Measurements from ENCODE around the gene SPATA12.

SPATA12 gene

DNA sequence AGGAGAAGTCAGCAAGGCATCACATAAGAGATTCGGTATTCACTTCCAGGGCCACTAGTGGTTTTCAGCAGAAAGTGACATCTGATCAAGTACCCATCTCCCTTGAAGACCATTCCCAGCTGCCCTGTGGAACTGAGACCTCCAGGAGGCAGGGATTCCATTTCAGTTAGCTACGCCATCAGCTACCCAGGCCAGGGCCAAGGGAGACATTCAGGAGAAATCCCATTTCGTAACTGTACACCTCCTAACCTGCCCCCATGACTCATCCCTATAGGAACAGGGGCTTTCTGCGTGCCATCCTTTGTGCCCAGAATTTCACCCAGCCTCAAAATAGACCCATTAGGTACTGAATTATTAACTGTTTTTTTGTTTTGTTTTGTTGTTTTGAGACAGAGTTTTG, 24.7 kb downstream of the SPATA12 start:
- TF ChIP-seq, protein P1, sequence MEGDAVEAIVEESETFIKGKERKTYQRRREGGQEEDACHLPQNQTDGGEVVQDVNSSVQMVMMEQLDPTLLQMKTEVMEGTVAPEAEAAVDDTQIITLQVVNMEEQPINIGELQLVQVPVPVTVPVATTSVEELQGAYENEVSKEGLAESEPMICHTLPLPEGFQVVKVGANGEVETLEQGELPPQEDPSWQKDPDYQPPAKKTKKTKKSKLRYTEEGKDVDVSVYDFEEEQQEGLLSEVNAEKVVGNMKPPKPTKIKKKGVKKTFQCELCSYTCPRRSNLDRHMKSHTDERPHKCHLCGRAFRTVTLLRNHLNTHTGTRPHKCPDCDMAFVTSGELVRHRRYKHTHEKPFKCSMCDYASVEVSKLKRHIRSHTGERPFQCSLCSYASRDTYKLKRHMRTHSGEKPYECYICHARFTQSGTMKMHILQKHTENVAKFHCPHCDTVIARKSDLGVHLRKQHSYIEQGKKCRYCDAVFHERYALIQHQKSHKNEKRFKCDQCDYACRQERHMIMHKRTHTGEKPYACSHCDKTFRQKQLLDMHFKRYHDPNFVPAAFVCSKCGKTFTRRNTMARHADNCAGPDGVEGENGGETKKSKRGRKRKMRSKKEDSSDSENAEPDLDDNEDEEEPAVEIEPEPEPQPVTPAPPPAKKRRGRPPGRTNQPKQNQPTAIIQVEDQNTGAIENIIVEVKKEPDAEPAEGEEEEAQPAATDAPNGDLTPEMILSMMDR (conservative IDR thresholded peaks at IDR 0.05; ENCODE audit: control insufficient read depth, insufficient read depth, low read depth, low read length) = no peak
- H3K4me3 ChIP-seq (ENCODE audit: control insufficient read depth, low read depth, low read length) = no peak overlapping the region
- DNase-seq (ENCODE audit: low read depth) = no peak

DNA sequence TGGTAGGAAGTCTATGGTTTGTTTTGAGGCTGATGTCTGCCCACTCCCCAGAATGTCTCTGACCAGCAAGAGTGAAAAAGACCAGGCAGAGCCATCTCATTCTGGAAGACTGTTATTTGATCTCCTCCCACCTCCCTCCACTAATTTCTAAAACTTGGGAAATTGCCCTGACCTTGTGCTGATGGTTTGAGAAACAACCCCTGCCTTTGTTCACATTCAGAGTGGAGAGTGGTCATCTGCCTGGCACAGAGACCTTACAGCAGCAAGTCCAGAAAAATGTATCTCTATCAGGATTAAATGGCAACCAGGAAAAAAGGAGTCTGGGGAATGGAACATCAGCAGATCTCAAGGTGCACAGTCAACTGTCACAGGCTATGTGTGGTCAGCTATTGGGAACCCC, 25.7 kb downstream of the SPATA12 start:
- TF ChIP-seq, protein P1 (conservative IDR thresholded peaks at IDR 0.05; ENCODE audit: control insufficient read depth, insufficient read depth, low read depth, low read length) = no peak
- no peak overlapping the region for H3K4me3 ChIP-seq (ENCODE audit: control insufficient read depth, low read depth, low read length)
- DNase-seq (ENCODE audit: low read depth) = no peak

DNA sequence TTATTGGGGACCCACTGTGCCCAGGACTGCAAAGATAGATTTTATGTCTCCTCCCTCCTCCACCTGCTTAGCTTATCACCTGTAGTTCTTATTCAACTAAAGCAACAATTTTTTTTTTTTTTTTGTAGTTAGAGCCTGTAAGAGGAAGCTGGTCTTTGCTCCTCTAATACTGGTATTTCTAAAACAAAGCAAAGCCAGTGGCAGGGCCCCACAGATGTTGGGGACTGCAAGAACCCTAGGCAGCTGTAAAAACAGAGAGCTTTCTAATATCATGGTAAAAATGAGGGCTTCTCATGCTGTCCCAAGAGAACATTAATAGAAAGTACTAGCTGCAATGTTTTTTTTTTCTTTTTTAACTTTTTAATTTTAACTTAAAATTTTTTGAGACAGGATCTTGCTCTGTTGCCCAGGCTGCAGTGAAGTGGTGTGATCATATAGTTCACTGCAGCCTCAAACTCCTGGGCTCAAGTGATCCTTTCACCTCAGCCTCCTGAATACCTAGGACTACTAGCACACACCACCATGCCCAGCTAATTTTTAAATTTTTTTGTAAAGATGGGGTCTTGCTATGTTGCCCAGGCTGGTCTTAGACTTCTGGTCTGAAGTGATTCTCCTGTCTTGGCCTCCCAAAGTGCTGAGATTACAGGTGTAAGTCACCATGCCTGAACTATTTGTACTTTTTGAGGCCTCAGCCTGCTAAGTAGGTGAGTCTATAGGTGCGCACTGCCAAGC, 27.1 kb downstream of the SPATA12 start:
- no peak for DNase-seq (ENCODE audit: low read depth)
- TF ChIP-seq, protein P1 (conservative IDR thresholded peaks at IDR 0.05; ENCODE audit: control insufficient read depth, insufficient read depth, low read depth, low read length) = no peak
- H3K4me3 ChIP-seq (ENCODE audit: control insufficient read depth, low read depth, low read length) = no peak overlapping the region

DNA sequence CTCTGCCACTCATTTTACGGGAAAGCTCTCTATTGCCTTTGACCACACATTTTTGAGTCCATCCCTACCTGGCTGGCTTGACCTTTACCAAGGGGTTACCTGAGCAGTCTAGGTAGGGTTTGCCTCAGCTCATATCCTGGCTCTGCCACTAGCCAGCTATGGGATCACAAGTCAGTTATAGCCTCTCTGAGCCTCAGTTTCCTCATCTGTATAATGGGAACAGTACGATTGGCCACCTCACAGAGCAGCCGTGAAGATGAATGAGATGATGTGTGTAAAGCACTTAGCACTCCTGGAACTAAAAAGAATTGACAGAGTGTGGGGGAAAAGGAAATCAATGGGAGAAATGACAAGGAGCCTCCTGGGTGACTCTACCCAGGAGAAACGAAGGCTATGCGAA, 28.0 kb downstream of the SPATA12 start:
- H3K4me3 ChIP-seq (ENCODE audit: control insufficient read depth, low read depth, low read length) = no peak overlapping the region
- TF ChIP-seq, protein P1 (conservative IDR thresholded peaks at IDR 0.05; ENCODE audit: control insufficient read depth, insufficient read depth, low read depth, low read length) = no peak
- no peak for DNase-seq (ENCODE audit: low read depth)

DNA sequence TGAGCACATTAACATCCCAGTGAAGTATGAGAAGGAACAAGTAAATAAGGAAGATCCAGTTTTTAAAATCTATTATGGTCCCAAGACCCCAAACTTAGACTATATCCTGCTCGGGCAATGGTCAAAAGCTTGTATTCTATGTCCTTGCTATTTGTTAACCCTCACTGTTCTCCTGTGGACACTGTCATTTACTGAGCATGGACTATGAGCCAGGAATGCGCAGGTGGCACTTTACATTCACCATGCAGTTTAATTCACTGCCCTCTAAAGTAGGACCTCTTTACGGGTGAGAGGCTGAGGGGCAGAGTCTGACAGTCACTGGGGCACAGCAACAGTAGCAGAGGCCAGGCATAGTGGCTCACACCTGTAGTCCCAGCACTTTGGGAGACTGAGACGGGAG, 28.6 kb downstream of the SPATA12 start:
- no peak for DNase-seq (ENCODE audit: low read depth)
- no peak overlapping the region for H3K4me3 ChIP-seq (ENCODE audit: control insufficient read depth, low read depth, low read length)
- TF ChIP-seq, protein P1 (conservative IDR thresholded peaks at IDR 0.05; ENCODE audit: control insufficient read depth, insufficient read depth, low read depth, low read length) = no peak

DNA sequence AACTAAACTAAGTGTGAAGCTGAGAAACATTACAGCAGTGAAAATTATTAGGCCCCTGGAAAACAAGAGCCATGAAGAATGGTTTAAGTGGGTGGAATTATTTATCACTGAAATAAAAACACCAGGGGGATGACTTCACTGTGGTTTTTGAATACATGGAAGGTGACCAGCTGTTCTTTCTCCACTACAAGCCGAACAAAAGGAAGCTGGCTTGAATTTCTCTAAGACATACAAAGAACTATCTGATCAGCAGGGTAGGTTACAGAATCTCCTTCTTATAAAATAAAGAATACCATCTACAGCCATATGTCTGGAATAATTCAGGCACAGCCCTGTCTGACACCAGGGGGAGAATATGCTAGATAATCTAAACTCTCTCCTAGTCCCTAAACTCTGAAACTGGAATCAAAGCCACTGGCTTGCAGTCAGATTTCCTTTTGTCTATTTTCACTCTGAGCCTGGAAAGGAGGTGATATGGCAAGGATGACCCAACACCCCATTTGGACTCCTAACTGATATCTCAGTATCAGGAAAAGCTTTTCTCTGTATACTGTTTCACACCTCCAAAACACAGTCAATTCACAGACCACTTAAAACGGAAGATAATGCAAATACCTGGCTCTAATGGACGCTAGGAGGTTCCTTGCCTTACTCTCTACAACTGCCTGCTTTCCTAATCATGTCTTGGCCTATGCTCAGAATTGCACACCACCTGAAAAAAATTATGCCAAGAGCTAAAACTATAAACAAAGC, 31.2 kb downstream of the SPATA12 start:
- peak; percentile 64 for DNase-seq (ENCODE audit: low read depth)
- no peak overlapping the region for H3K4me3 ChIP-seq (ENCODE audit: control insufficient read depth, low read depth, low read length)
- TF ChIP-seq, protein P1 (conservative IDR thresholded peaks at IDR 0.05; ENCODE audit: control insufficient read depth, insufficient read depth, low read depth, low read length) = no peak
